NCI-H526 treated with DMSO at 0.1 percent for 48 hours (cell line): ENCODE measurements around the gene NIPSNAP2.
"Not testable (repeated sequence)": the region's sequence is repeated elsewhere in the genome, so short reads cannot be mapped to it uniquely, and the experiment has no call there.

Experiments used
- DNase-seq: peaks from one replicate; lab custom pipeline; 2025; lab: John Stamatoyannopoulos, UW

The NIPSNAP2 gene

GRCh38 chr7:56047446-56048116 lies 83.2 kb downstream of the NIPSNAP2 start:
- not testable (repeated sequence) for DNase-seq

GRCh38 chr7:56048245-56048644 lies 83.9 kb downstream of the NIPSNAP2 start:
- DNase-seq = no peak

GRCh38 chr7:56048763-56049162 lies 84.4 kb downstream of the NIPSNAP2 start:
- DNase-seq = not testable (repeated sequence)
